ENCODE results near the gene UTS2R. TPM values are rescaled to one million over a fixed set of nuclear protein-coding genes. Genes with fewer than 3 reads are reported as not detected.

UTS2R gene
- total RNA-seq, 1 donor from 2014 or later = not detected

DNA sequence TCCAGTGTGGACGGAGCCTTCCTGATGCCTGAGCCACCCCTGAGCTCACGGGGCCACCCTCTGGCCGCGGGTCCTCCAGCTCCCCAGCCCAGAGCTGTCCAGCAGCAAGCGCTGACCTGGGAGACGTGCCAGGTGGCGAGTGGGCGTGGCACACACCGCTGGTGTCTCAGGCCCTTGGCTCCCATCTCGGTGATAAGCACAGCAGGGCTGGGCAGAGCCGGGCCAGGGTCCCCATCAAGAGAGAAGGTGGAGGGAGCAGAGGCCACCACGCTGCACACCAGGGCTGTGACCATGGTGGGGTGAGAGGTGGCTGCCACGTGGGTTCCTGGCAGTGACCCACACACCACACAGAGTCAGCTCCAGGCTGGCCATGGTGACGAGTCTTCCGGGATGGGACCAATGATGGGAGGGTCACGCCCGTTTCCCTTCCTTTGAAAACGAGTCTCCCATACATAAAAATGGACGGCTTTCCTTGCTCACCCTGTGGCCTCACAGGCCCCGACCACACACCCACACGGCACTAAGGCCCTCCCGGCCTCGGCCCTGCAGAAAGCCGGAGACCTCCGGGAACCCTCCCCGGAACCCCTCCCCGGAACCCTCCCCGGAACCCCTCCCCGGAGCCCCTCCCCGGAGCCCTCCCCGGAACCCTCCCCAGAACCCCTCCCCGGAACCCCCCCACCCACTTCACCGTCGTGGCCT lies 16.8 kb downstream of the UTS2R start:
- Histone ChIP-seq H3K9me3 (no peaks in the 10 kb centered on the region), H3K27me3 (peaks cover 33% of the 10 kb centered on the region), H3K4me3 (no peak overlapping the region), H3K36me3 (peaks cover 10% of the 10 kb centered on the region), H3K27ac (no peak overlapping the region), H3K4me1 (peaks cover 6% of the 10 kb centered on the region)
- DNase-seq = no peak
- TF ChIP-seq, protein P1, sequence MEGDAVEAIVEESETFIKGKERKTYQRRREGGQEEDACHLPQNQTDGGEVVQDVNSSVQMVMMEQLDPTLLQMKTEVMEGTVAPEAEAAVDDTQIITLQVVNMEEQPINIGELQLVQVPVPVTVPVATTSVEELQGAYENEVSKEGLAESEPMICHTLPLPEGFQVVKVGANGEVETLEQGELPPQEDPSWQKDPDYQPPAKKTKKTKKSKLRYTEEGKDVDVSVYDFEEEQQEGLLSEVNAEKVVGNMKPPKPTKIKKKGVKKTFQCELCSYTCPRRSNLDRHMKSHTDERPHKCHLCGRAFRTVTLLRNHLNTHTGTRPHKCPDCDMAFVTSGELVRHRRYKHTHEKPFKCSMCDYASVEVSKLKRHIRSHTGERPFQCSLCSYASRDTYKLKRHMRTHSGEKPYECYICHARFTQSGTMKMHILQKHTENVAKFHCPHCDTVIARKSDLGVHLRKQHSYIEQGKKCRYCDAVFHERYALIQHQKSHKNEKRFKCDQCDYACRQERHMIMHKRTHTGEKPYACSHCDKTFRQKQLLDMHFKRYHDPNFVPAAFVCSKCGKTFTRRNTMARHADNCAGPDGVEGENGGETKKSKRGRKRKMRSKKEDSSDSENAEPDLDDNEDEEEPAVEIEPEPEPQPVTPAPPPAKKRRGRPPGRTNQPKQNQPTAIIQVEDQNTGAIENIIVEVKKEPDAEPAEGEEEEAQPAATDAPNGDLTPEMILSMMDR (IDR thresholded peaks at IDR 0.05) = no peak
- ATAC-seq = peak; percentile 20
- intact Hi-C loops (cut with DNase I) = no loop called here

DNA sequence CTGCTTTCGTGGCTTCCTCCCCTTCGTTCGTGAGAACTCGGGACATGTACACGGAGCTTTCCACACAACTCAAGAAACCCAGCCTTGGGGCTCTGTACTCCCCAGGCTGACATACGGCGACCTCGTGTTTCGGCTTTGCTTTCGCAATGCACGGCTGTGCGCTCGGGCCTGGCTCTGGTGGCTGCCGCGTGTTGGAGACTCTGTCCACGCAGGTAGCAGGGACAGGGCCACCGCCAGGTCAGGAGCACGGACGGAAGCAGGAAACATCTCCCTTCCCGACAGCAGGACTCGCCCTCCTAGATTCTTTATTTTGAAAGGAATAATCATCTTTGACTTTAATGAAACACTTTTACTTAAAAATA lies 17.3 kb downstream of the UTS2R start:
- no peaks in the 10 kb centered on the region for H3K9me3 ChIP-seq
- TF ChIP-seq, protein P1 (IDR thresholded peaks at IDR 0.05) = no peak
- peaks cover 10% of the 10 kb centered on the region for H3K36me3 ChIP-seq
- H3K4me1 ChIP-seq = peaks cover 6% of the 10 kb centered on the region
- H3K27ac ChIP-seq = no peak overlapping the region
- DNase-seq (no peak), ATAC-seq (no peak)
- intact Hi-C loops (cut with DNase I) = no loop called here
- H3K4me3 ChIP-seq = no peak overlapping the region
- H3K27me3 ChIP-seq = peaks cover 33% of the 10 kb centered on the region

DNA sequence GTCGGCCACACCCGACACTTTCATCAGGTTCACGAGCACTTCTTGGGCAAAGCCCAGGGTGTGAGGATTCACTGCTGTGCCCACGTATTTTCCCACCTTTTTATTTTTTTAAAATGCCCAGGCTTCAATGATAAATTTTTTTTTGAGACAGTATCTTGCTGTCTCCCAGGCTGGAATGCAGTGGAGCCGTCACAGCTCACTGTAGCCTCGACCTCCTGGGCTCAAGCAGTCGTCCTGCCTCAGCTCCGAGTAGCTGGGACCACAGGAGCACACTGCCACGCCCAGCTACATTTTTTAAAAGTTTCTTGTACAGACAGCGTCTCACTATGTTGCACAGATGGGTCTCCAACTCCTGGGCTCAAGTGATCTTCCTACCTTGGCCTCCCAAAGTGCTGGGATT lies 17.8 kb downstream of the UTS2R start:
- Histone ChIP-seq H3K27me3 (peaks cover 29% of the 10 kb centered on the region), H3K9me3 (no peaks in the 10 kb centered on the region), H3K27ac (no peak overlapping the region), H3K36me3 (peaks cover 10% of the 10 kb centered on the region), H3K4me3 (no peak overlapping the region), H3K4me1 (peaks cover 6% of the 10 kb centered on the region)
- DNase-seq = no peak
- ATAC-seq = no peak
- TF ChIP-seq, protein P1 (IDR thresholded peaks at IDR 0.05) = no peak
- intact Hi-C loops (cut with DNase I) = no loop called here

DNA sequence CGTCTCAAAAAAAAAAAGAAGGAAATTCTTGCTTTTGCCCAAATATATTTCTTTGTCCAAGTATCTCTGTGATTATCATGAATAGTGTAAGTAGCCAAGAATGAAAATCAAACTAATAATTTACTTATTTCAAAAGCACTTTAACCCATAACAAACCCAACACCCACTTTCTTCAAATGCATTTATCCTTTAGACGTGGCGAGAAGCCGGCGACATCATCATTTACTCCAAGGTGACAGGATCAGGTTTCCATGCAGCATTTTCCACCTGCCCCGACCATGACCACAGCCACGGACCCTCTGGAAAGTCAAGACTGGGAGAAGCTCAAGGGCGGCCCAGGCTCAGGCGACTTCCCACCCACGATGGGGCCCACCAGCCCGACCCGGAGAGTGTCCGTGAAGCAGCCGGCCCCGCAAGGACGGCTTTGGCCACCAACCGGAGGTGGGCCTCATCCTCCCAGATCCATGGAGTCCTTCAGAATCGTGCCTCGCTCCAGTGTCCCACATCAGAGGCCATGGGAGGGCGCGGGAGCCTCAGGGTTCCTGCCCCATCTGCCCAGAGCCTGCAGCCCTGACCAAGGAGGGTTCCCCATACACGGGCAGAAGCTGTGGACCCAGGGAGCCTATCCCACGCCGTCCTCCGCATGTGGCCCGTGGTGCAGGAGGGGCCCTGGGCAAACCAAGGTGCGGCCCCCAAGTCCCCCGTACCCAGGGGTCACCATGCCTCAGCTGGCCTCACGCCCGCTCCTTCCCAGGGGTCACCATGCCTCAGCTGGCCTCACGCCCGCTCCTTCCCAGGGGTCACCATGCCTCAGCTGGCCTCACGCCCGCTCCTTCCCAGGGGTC lies 18.7 kb downstream of the UTS2R start:
- Histone ChIP-seq H3K27me3 (peaks cover 20% of the 10 kb centered on the region), H3K4me1 (peaks cover 1% of the 10 kb centered on the region), H3K9me3 (no peaks in the 10 kb centered on the region), H3K36me3 (peaks cover 12% of the 10 kb centered on the region), H3K27ac (no peak overlapping the region), H3K4me3 (no peak overlapping the region)
- intact Hi-C loops (cut with DNase I) = no loop called here
- TF ChIP-seq, protein P1 (IDR thresholded peaks at IDR 0.05) = no peak
- ATAC-seq (no peak), DNase-seq (no peak)

DNA sequence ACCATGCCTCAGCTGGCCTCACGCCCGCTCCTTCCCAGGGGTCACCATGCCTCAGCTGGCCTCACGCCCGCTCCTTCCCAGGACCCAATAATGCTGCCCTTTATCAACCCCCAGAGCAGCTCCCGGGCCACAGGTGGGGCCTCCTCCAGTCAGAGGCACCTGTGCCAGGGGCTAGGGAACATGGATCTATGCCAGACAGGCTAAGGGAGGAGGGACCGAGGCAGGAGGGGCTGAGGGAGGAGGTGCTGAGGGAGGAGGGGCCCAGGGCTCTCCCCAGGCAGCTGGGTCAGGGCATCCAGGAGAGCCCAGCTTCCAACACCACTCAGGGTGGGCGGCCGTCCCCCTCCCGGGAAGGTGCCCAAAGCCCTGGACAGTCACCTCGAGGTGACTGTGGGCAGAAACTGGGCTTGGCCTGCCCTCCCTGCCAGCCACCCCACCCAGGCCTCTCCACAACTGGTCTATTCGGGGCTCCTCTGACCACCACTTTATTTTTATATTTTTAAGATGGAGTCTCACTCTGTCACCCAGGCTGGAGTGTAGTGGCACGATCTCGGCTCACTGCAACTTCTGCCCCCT lies 19.4 kb downstream of the UTS2R start:
- intact Hi-C loops (cut with DNase I) = no loop called here
- H3K36me3 ChIP-seq = peaks cover 13% of the 10 kb centered on the region
- no peak overlapping the region for H3K4me3 ChIP-seq
- no peak for DNase-seq
- H3K27ac ChIP-seq = no peak overlapping the region
- H3K9me3 ChIP-seq = no peaks in the 10 kb centered on the region
- ATAC-seq = no peak
- H3K4me1 ChIP-seq = no peaks in the 10 kb centered on the region
- TF ChIP-seq, protein P1 (IDR thresholded peaks at IDR 0.05) = no peak
- peaks cover 14% of the 10 kb centered on the region for H3K27me3 ChIP-seq
